Stimulated activated CD8-positive, alpha-beta memory T cell treated with anti-CD3 and anti-CD28 coated beads, Interleukin-15, amount 100 ng/mL, for 1 hour (primary cell): ENCODE data around the gene TSHZ3.

Source experiments
- DNase-seq: peaks from one replicate; pipeline ENCODE4 v3.0.0-alpha.2; 2020; ENCODE audit warnings: low read depth

TSHZ3 gene

DNA sequence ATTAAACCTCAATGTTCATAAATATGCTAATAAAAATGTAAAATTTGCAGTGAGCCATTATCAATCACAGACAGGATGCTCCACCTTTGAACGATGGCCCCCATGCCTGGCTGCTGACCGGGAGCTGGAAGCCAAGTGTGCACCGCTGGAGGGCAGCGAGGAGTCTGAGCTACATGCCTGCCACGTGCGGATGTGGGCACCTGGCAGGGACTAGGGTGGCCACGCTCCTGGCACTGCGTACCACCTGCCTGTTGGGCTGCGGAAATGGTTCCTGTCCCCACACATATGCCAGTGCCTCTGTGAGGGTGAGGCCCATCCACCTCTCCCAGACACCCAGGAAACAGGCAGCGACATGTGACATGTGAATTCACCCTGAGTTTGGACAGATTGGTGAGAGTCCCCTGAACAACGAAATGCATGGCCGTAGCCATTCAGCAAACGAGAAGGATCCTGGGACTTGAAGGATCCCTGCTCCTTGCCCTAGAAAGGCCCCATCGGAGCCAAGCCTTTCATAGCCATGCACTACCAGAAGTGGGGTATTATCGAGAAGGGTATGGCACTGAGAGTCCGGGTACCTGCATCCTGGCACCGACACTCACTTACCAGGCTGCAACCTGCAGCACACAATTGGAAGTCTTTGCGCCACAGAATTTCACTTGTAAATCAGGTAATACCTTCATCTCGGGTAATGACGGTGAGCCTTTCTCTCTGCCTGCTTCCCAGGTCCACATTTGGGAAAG lies 35.8 kb downstream of the TSHZ3 start:
- no peak for DNase-seq

DNA sequence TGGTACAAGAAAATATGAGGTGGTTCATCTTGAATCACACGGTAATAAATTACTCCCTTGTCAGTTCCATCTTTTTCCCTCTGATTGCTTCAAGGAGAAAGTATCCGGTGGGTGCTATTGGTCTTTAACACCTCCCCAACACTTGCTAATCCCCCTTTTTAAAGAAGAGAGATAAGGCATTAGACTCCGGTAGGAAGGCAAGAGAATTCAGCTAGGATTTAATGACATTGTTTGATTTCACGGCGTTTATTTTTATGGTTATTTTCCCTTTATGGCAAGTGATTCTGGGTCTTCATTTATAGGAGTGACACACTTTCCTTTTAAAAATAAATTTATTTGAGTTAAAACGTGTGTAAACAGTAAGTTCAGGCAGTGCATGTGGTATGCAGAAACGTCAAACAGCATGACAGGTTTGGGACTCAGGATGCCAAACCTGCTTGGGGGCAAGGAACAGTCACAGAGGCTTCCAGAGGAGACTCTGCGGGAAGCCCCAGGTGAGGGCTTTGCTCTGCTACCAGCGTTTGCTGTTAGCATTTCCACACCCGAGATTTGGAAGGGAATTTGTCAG lies 36.5 kb downstream of the TSHZ3 start:
- no peak for DNase-seq

DNA sequence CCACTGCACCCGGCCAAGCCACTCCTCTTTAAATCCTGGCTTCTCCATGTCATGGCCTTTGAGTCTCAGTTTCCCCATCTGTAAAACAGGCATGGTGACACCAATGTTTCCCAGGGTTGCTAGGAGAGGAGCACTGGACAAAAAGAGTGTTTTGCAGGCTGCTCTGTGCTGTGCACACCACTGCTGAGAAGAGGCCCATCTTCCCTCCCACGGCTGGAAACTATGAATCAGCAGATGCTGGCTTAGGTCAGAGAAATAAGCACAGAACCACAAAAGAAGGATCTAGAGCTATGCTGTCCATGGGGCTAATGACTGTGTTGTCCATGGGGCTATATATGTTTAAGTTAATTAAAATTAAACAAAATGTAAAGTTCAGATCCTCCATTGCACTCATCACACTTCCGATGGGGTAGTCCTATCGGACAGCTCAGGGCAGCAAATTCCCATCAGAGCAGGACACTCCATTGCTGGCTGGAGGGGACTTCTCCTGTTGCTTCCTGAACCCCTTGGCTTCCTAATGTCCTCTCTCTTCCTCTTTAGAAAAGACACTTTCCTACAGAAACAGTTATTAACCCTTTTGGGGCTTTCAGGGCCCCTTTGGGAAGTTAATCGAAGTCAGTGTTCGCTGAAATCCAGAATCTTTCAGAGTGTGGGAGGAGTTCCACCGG lies 37.1 kb downstream of the TSHZ3 start:
- no peak for DNase-seq

DNA sequence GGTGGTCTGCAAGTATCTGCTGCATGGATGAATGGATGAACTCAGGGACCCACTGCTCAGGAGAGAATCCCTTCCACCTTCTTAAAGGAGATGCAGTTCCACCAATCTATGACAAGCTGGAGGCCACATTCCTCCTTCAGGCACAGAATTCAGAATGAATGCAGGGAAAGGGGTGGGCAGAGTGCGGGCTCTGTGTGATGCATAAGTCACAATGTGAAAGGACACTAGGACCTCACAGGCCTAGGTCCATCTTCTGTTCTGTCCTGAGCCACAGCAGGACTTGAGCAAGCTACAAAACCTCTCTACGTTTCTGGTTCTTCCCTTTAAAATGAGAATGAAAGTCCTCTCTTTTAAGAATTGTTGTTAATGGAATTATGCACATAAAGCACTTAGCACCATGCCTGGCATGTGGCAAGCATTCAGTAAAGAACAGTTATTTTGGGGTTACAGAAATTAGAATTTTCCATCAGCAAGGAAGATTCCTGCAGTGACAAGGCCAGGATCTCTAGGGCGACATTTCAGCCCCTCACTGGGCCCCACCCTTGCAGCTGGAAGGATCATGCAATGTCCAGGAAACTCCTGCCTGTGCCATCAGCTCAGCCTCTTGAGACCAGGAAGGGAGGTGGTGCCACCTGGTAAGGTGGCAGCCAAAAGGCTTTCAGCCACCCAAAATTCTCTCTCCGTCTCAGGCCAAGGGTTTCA lies 38.7 kb downstream of the TSHZ3 start:
- DNase-seq, result no peak

DNA sequence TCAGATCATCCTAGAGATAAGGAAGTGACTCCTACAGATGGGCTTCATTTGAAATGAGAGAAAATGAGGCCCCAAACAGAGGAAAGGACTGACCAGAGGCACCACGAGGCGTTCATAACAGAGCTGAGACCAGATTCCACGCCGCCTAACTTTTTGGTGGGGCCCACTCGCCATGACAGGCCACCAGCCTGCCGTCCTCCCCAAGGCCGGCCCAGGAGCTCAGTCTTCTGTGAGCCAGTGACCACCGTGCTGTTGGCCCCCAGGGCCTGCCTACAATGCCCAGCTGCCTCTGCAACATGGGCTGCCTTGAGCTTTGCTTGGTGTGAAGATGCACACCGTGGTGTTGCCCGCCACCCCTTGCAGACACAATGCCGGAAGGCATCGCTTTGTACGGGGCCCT lies 40.5 kb downstream of the TSHZ3 start:
- no peak for DNase-seq

DNA sequence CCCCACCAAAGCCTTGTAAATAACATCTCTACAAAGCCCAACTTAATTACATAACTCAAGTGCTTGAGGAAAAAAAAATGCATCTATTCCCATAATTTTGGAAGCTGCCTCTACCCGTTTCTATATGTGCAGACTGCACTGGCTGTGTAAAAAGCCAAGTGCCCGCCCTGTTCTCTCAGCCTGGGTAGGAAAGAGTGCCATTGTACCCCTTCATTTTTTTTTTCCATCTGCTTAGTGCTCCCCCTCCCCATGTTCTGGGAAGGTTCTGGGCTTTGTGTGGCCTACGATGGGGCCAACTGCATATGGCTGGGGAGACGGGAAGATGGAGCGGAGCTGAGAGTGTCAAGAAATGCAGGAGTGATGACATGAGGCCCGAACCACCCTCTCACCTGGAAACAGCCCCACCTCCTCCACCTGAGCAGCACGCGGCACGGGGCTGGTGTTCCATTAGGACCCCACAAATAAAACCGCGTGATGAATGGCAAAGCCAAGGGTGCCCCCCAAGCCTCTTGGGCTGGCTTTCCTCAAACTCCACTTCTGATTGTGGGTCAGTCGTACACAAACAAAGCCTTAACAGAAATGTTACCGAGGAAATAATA lies 42.1 kb downstream of the TSHZ3 start:
- DNase-seq, result no peak

DNA sequence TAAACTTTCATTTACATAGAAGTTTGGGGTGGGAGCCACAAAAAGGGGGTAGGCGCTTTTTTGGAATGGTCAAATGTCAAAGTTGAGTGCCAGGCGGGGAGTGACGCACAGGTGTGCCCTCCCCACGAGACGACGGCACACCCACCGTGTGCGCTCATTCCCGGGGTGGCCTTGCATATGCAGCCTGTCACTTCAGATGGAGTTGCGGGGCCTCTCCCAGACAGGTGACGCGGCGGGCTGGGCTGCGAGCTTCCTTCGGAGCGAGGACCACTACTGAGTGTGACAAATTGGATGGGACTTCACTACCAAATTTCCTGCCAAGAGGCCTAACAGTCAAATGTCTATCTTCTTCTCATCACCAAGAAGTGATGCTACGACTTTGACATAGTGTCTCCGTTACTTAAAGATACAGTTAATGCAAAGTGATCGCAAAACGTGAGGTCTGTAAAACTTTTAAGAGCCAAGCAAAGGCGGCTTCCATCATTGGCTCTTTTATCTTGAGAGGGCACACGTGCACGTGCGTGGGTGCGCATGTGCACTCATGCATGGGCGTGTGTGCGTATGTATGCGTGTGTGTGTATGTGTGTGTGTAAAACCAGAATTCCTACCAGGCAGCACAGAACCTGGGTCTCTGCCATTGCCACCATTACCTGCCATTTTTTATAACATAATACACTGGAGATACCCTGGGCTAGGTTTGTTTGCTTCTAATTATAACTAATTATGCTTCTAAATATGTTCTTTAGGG lies 43.1 kb downstream of the TSHZ3 start:
- no peak for DNase-seq

DNA sequence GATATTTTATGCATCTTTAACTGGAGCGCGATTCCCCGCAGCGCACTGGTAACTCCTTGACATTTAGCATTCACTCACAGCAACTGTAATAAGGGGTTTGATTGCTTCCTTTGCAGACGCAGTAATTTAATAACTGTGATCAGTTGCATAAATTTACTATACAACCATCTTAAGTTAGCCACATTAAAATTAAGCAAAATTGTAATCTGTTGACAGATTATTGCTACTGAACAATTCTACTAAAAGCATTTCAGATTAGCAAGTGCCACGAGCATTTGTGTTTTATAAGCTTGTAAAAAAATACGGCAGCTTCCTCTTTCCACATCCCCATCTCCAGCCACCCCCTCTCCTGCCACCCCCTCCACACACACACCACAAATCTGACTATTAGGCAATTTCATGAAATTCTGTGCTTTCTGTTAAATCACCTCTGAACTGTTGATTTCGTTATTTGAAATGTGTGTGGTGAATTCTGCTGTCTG lies 44.4 kb downstream of the TSHZ3 start:
- DNase-seq, result no peak

DNA sequence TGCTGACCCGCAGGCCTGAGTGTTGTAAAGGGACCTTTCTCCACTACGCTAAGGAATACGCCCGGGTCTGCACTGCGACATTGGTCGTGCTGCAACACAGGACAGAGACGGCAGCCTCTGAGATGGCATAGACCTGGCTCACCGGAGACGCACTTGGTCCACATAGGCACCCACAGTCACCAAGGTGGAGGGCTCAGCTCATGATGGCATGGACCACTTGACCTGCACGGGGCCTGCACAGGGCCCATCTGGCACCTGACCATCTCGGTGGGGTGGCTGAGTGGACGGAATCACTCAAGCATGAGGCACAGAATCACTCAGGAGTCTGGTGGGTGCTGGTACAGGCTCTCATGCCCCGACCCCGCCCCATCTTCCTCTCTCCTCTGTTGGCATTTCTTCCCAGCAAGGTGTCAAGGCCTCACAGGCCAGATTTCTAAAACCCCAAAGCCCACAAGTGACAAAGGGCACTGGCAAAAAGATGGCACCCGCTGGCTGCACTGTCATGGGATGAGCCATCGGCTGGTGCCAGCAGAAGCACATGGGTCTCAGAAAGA lies 45.9 kb downstream of the TSHZ3 start:
- DNase-seq, result no peak

DNA sequence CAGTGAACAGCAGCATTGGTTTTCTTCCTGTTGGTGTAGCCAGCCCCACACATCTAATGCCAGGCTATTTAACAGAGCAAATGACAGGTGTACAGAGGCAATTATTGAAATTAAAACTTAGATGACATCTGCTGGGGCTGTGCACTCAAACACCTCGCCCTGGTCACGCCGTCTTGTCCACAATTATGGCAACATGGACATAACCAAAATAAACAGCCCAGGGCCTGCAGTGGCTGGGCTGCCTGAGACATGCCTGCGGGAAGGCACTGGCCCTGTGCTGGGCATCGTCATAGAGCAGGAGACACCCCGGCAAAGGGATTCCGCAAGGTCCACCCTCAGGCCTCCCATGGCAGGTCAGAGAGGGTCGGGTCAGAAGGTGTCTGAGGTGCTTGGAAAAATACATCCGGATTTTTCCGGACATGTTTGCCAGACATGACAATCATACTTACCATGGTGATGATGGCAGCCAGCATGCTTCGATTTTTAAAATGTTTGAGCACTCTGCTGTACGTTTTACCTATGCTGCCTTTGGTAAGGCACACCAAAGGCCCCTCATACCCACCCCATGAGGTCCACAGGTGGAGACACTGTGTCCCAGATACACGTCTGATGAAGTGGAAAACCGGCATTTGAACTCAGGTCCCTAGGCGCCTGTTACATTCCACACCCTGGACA lies 47.8 kb downstream of the TSHZ3 start:
- no peak for DNase-seq

DNA sequence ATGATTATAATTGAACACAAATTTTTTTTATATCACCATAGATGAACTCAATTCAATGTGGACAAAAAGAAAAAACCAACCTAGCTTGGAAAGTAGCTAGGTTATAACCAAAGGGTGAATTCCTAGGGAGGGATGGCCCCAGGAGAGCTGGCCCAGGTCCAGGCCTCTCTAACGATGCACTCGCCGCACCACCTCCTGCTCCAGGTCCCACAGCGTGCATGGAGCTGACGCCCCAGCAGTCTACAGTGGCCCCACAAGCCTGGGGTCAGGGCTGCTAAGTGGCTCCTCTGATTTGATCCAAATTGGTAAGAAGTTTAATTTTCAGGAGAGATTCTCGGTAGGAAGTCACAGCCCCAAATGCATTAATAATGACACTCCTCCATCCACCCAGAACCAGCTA lies 48.8 kb downstream of the TSHZ3 start:
- DNase-seq, result no peak

DNA sequence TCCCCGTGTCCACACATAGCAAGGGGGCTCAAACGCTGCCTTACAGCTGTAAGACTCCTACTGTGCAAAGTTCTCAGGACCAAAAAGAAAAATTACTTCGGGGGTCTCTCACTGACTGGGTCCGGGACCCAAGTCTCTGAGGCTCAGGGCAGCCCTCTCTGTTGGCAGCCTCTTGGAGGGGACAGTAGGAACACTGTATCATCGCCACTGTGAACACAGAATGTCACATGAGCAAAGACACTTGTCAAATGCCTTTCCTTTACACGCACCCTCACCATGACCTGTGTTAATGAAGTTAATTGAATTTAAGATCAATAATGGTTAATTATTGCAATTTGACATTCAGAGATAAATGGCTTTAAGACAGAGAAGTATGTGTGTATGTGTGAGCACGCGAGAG lies 49.6 kb downstream of the TSHZ3 start:
- no peak for DNase-seq

DNA sequence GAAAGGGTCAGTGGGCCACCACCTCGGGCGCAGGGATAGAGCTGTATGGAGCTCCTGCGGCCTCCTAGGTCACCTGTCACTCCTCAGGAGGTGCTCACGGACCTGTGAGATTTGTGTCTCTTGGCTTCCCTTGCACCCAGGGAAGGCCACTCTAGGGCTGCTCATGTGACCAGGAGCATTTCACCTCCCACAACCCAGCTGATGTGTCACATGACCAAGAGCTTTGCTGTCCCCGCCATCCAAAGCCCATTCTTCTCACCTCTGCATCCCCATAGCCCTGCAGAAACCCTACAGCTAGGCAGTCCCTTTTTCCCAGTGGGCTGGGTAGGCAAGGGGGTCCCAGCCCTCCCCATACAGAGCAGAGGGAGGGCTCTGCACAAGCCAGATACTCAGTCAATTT lies 51.2 kb downstream of the TSHZ3 start:
- no peak for DNase-seq

DNA sequence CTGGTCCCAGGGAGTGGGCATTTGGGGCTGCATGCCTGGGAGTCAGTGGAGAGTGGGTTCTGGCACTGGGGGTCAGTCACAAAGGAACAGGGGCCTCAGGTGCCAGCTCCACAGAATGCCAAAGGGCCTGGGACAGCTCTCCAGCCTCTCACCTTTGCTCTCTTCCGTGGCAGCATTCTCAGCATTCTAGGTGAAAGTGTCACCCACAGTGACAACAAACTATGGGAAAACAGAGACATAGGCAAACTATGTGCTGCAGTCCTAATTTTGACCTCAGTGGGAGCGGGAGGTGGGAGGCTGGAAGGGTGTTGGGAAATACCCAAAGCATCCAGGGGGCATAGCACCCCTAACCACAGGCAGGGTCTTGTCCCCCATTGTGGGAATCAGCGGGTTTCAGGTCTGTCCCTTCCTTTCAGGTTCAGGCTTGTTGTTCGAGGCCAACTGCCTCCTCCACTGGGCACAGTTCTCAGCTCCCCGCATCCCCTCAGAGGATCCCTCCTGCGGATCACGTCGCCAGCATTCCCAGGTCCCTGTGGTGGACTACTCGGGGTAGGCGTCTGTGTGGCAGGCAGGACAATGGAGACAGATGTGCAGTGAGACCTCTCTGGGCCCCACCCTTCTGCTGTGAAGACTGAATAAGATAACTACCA lies 52.4 kb downstream of the TSHZ3 start:
- DNase-seq, result no peak

DNA sequence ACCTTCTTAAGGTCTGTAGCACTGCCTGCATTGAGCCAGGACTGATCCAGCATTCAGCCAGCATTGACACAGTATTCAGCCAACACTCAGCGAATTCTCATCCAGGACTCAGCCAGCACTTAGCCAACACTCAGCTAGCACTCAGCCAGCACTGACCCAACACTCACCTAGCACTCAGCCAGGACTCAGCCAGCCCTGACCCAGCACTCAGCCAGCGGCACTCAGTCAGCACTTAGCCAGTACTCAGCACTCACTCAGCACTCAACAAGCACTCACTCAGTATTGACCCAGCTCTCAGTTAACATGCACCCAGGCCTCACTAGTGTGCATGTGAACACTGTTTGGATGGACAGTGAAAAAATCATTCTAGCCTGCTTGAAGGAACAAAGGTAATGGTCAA lies 55.0 kb downstream of the TSHZ3 start:
- no peak for DNase-seq

DNA sequence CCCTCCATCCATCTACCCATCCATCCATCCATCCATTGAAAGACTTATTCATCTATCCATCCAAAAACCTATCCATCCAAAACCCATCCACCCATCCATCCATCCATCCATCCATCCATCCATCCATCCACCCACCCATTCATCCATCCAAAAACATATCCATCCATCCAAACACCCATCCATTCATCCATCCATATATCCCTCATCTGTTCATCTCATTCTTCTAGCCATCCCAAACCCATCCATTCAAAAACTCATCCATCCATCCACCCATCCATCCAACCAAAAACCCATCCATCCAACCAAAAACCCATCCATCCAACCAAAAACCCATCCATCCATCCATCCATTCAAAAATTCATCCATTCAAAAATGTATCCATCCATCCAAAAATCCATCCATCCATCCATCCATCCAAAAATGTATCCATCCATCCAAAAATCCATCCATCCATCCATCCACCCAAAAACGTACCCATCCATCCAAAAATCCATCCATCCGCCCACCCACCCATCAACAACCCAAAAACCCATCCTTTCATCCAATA lies 56.5 kb downstream of the TSHZ3 start:
- no peak for DNase-seq

DNA sequence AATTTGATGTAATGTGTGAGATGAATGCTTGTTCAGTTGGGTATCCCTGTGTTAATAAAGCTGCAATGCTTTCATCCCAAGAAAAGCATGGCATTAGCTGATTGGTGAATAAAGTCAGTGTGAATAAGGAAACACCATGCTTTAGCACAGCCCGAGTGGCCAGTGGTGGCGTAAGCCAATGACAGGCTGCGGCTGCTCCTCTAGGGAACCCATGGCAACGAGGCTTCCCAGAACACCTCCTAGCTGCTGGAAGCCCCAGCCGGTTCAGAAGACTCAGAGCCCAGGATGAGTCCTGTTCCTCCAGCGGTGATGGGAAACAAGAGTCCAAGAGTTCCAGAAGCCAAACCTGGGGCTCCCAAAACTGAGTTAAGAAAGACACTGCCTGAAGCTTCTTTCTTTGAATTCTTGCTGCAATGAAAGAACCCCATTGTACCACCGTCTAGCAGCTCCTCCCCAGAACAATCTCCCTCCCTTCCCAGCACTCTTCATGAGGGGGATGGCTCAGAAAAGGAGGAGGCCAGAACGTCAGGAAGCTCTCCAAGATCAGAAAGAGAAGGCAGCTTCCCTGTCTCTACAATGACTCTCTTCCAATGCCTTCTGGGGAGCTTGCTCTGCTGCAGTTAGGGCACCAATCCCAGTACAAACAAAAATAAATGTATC lies 58.2 kb downstream of the TSHZ3 start:
- no peak for DNase-seq

DNA sequence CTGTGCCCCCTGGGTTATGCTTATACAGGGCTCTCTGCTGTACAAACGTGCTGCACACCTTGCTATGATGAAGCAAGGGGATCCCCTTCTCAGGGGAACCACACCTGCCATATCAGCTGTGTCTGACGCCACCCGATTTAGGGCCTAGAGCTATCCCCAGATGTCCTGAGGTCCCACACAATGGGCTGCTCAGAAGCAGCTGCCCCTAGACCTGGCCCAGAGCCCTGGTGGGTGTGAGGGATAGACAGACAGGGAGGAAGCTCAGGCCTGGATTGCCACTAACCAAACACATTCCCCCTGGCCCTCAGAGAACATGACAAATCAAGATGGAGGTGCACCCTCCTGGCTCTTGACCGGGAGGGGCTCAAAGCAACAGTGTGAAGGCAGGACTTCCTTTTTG lies 59.3 kb downstream of the TSHZ3 start:
- no peak for DNase-seq

DNA sequence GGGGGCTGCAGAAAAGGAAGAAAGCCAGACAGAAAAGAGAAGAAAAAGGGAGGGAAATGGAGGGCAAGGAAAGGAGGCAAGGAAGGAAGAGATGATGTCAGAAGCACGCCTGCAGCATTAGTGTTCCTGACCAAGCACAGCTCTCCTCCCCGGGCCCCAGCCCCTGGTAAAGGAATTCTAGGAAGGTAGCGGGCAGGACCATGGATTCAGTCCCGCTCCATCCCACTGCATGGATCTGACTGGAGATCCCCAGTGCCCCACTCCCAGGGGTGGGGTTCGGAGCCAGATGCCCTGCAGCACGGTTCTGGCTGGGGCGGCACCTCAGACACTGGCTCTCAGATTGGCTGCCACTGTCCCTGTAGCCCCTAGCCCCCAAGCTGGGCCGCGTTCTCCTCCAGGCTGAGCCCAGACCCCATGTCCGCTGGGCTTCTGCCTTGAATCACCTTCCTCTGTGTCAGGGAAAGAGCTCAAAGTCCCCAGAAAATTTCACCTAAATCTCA lies 59.8 kb downstream of the TSHZ3 start:
- DNase-seq, result no peak
